ENCODE data around the gene ASAH2B.

ASAH2B gene

GRCh38 chr10:50798297-50798696 is 58.6 kb downstream of the ASAH2B start:
- no peak for DNase-seq (ENCODE audit: low spot score)

- DNase-seq (ENCODE audit: low spot score) = no peak
Measured at GRCh38 chr10:50799595-50799994, 59.9 kb downstream of the ASAH2B start.

GRCh38 chr10:50805981-50806622 is 66.4 kb downstream of the ASAH2B start:
- no peak for DNase-seq (ENCODE audit: low spot score)

- peak; percentile 71 for DNase-seq (ENCODE audit: low spot score)
Measured at GRCh38 chr10:50807851-50808776, 68.4 kb downstream of the ASAH2B start.
